Heart left ventricle (tissue), 16 donors: ENCODE measurements around the gene SYNE2. TPM values are rescaled to one million over a fixed set of nuclear protein-coding genes. Genes with fewer than 3 reads are reported as not detected.

Experiments
- ATAC-seq, 4 donors: fragments of 200-7000 bp; cut with Tn5 transposase; one replicate each; pipeline ENCODE4 v1.9.1; 2020 to 2022; ENCODE audit warnings: moderate library complexity in 4 of 4, mild to moderate bottlenecking in 3 of 4, moderate number of reproducible peaks in 1 of 4
- DNase-seq, 5 donors: peaks; one replicate each; pipeline ENCODE4 v3.0.0-alpha.2; 2020
- H3K27ac ChIP-seq, 12 donors: fragments of 200-600 bp; sonication (generic) in 4 of 12; one replicate each; pipeline versions ENCODE4 v1.5.0 to v1.8.0; 2016 to 2022; ENCODE audit warnings: mild to moderate bottlenecking in 2 of 12
- H3K27me3 ChIP-seq, 9 donors: fragments of 200-600 bp; sonication (generic) in 2 of 9; one replicate each; pipeline versions ENCODE4 v1.5.1 to v1.8.0; 2016 to 2022; ENCODE audit warnings: mild to moderate bottlenecking in 3 of 9
- H3K36me3 ChIP-seq, 9 donors: fragments of 200-600 bp; sonication (generic) in 2 of 9; one replicate each; pipeline versions ENCODE4 v1.5.0 to v1.8.0; 2018 to 2022; ENCODE audit warnings: mild to moderate bottlenecking in 2 of 9
- H3K4me1 ChIP-seq, 12 donors: fragments of 200-600 bp; sonication (generic) in 4 of 12; one replicate each; pipeline versions ENCODE4 v1.5.0 to v1.8.0; 2016 to 2022; ENCODE audit warnings: mild to moderate bottlenecking in 3 of 12
- H3K4me3 ChIP-seq, 12 donors: fragments of 200-600 bp; sonication (generic) in 4 of 12; one replicate each; pipeline versions ENCODE4 v1.5.0 to v1.8.0; 2017 to 2022; ENCODE audit warnings: mild to moderate bottlenecking in 9 of 12, moderate library complexity in 4 of 12
- H3K9me3 ChIP-seq, 12 donors: fragments of 200-600 bp; sonication (generic) in 4 of 12; one replicate each; pipeline versions ENCODE4 v1.5.0 to v1.8.0; 2016 to 2022; ENCODE audit warnings: mild to moderate bottlenecking in 1 of 12
- POLR2A ChIP-seq, 2 donors: fragments of 450-650 bp; IDR thresholded peaks; one replicate each; pipeline ENCODE4 v1.6.1; 2017; ENCODE audit warnings: antibody characterized with exemption in 2 of 2, mild to moderate bottlenecking in 2 of 2, moderate library complexity in 2 of 2
- WGBS, 4 donors: extraction: QIAGEN DNeasy Blood & Tissue Kit in 2 of 4; methylation state at CpG; one replicate each; pipeline versions ENCODE4 v1.1.5 to v1.1.7; 2013 to 2018; 5-methylcytosine and 5-hydroxymethylcytosine counted together
- intact Hi-C, 10 donors: fragments of 100-400 bp; cut with DNase I; formaldehyde crosslinking; loops; one replicate each; pipeline versions ENCODE4 v1.11.1 to v1.14.2; 2022
- polyA plus RNA-seq, 2 donors: library from polyadenylated mRNA; stranded (reverse); fragments of 200-250 nt; gene quantifications; one replicate each; pipeline ENCODE4 v1.2.3, GENCODE V29; 2013
- total RNA-seq, 9 donors: library from RNA; depleted of rRNA in 2 of 9; stranded (reverse); fragments of >200 nt in 2 of 9; fragmentation: NEBNext Ultra II Directional in 3 of 9; extraction: Animal tissue kit (Norgen Biotek cat#: 25700) in 3 of 9; gene quantifications; one replicate each; pipeline versions ENCODE4 v1.1.0 to v1.2.4, GENCODE V29; 2016 to 2023
- TF ChIP-seq, protein P1 (sequence below), 12 donors: fragments of 200-600 bp; sonication (generic) in 4 of 12; IDR thresholded peaks; one replicate each; pipeline versions ENCODE4 v1.5.0 to v1.8.0; 2018 to 2022; ENCODE audit warnings: antibody characterized with exemption in 12 of 12, mild to moderate bottlenecking in 5 of 12
- donor health status: ischemic (EF 13 %, LVEDD 7.1; RV severe dilation, severe dysfunction).
- donor health status: healthy with polysubstance abuse.
- donor health status: DM: no; HTN: yes; CAD: no.
- donor health status: DM: no; HTN: no; CAD: no.
- donor health status: ischemic (EF 25% LVEDD 6.9; RV normal size, moderate dysfunction).
- donor health status: ischemic (EF 25% LVEDD 5.7; RV mildly dilated, moderate dysfunction).
- donor health status: healthy.
- donor health status: DM: yes; HTN: yes; CAD: no.
- donor health status: ischemic (EF 35%, LVEDD 5.7; RV mildly dilated, moderate dysfunction).
- donor health status: nonischemic (EF 11% LVEDD 7.7; RV severe dilation, severe dysfunction).
- donor health status: DM: yes; HTN: yes; CAD: no.
- donor health status: PGD.
- donor health status: ischemic (EF 29% LVEDD 5.4; RV normal size, mild dysfunction).
- donor health status: nonischemic (EF 23%, LVEDD 6.1; RV moderate dilation, normal function).

Gene SYNE2
- total and polyA plus RNA-seq, 11 donors, result 58.2 to 255 (median 111) TPM

DNA sequence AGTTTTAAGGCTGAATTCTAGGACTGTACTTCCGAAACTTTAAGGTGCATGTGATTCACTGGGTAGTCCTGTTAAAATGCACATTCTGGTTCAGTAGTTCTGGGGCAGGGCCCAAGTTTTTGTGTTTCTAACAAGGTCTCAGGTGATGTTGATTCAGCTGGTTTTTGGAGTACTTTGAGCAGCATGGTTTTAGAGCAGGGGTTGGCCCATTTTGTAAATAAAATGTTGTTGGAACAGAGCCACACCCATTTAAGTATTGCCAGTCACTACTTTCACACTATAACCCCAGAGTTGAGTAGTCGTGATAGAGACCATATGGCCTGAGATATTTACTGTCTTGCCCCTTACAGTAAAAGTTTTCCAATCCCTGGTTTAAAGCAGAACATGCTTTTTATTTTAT, 111.3 kb downstream of the SYNE2 start:
- intact Hi-C loops, result no loop called here

DNA sequence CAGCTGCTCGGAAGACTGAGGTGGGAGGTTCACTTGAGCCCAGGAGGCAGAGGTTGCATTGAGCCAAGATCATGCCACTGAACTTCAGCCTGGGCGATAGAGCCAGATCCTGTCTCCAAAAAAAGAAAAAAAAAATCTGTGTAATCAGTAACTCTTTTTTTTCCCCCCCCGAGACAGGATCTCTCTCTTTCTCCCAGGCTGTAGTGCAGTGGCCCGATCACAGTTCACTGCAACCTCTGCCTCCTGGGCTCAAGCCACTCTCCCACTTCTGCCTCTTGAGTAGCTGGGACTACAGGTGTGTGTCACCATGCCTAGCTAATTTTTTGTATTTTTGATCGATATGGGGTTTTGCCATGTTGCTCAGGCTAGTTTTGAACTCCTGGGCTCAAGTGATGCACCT, 113.6 kb downstream of the SYNE2 start:
- Histone ChIP-seq H3K36me3 (peaks cover 0 to 58% (median 22%) of the 10 kb centered on the region in 9 donors), H3K4me1 (peaks cover 0 to 7% (median 0%) of the 10 kb centered on the region in 12 donors), H3K27me3 (no peaks in the 10 kb centered on the region), H3K27ac (no peak overlapping the region), H3K4me3 (no peak overlapping the region), H3K9me3 (no peaks in the 10 kb centered on the region)
- DNase-seq (no peak), ATAC-seq (no peak)
- WGBS, 4 donors, result 73 to 84% (median 76%) methylated on average over 5 of the region's 5 CpGs
- intact Hi-C loops, result no loop called here
- no peak for TF ChIP-seq POLR2A (IDR thresholded peaks at IDR 0.05)
- TF ChIP-seq, protein P1, sequence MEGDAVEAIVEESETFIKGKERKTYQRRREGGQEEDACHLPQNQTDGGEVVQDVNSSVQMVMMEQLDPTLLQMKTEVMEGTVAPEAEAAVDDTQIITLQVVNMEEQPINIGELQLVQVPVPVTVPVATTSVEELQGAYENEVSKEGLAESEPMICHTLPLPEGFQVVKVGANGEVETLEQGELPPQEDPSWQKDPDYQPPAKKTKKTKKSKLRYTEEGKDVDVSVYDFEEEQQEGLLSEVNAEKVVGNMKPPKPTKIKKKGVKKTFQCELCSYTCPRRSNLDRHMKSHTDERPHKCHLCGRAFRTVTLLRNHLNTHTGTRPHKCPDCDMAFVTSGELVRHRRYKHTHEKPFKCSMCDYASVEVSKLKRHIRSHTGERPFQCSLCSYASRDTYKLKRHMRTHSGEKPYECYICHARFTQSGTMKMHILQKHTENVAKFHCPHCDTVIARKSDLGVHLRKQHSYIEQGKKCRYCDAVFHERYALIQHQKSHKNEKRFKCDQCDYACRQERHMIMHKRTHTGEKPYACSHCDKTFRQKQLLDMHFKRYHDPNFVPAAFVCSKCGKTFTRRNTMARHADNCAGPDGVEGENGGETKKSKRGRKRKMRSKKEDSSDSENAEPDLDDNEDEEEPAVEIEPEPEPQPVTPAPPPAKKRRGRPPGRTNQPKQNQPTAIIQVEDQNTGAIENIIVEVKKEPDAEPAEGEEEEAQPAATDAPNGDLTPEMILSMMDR (IDR thresholded peaks at IDR 0.05), result no peak

More for the DNA sequence above, 111.3 kb downstream of the SYNE2 start:
- DNase-seq (no peak), ATAC-seq (no peak)
- H3K4me1 ChIP-seq, result peaks cover 0 to 7% (median 0%) of the 10 kb centered on the region in 12 donors
- 82 to 98% (median 95%) methylated on average over 2 of the region's 2 CpGs for WGBS, 4 donors
- no peaks in the 10 kb centered on the region for H3K27me3 ChIP-seq
- no peak overlapping the region for H3K4me3 ChIP-seq
- no peaks in the 10 kb centered on the region for H3K9me3 ChIP-seq
- TF ChIP-seq, protein P1 (IDR thresholded peaks at IDR 0.05), result no peak
- TF ChIP-seq POLR2A (IDR thresholded peaks at IDR 0.05), result no peak
- H3K27ac ChIP-seq, result no peak overlapping the region
- H3K36me3 ChIP-seq, result peaks cover 0 to 46% (median 19%) of the 10 kb centered on the region in 9 donors

DNA sequence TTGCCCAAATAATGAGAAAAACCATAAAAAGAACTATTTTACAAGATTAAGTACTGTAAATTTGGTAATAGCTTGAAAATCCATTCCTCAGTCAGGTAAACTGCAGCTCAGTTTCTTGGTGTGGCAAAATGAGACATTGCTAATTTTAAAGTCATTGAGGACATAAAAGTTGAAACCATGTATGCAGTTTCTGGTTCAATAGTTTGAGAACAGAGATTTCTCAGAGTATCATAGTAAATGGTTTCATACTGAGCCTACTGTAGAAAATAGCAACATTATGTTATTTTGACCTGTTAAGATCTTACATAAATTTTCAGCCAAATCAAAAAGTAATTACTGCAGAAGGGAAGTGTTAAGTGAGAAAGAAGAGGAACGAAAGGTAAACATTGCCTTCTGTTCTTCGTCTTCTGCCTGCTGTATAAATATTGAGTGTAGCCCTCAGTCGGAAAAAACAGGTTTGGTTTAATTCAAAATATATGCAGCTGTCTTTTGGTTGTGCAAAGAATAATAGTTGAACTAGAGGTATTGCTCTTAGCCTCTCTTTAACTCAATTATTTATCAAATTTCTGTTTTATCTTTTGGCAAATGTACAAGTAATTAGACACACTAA, 119.6 kb downstream of the SYNE2 start:
- ATAC-seq, result no peak
- Histone ChIP-seq H3K9me3 (no peaks in the 10 kb centered on the region), H3K27me3 (no peaks in the 10 kb centered on the region), H3K36me3 (peaks cover 0 to 61% (median 32%) of the 10 kb centered on the region in 9 donors), H3K4me3 (no peak overlapping the region), H3K4me1 (no peaks in the 10 kb centered on the region), H3K27ac (no peak overlapping the region)
- 85 to 93% (median 90%) methylated on average over 3 of the region's 3 CpGs for WGBS, 4 donors
- DNase-seq, result no peak
- intact Hi-C loops, result no loop called here
- TF ChIP-seq, protein P1 (IDR thresholded peaks at IDR 0.05), result no peak
- TF ChIP-seq POLR2A (IDR thresholded peaks at IDR 0.05), result no peak

DNA sequence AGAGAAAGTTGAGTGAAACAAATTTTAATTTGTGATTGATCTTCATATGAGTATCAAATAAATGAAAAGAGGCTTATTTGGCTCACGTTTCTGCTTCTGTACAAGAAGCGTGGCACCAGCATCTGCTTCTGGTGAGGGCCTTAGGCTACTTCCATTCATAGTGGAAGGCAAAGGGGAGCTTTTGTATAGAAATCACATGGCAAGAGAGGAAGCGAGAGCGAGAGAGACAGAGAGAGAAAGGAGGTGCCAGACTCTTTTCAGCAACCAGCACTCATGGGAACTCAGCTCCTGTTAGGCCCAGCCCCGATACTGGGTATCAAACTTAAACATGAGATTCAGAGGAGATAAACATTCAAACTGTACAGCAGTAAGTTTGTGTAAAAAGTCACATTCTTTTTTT, 121.4 kb downstream of the SYNE2 start:
- Histone ChIP-seq H3K4me3 (no peak overlapping the region), H3K4me1 (no peaks in the 10 kb centered on the region), H3K27ac (no peak overlapping the region), H3K9me3 (no peaks in the 10 kb centered on the region), H3K36me3 (peaks cover 0 to 65% (median 36%) of the 10 kb centered on the region in 9 donors), H3K27me3 (no peaks in the 10 kb centered on the region)
- 92 to 98% (median 97%) methylated on average over 5 of the region's 5 CpGs for WGBS, 4 donors
- intact Hi-C loops, result no loop called here
- ATAC-seq (no peak), DNase-seq (no peak)
- TF ChIP-seq POLR2A (IDR thresholded peaks at IDR 0.05), result no peak
- TF ChIP-seq, protein P1 (IDR thresholded peaks at IDR 0.05), result no peak
